Esophagus squamous epithelium (tissue), 4 donors: ENCODE measurements around the gene VAMP2.

ENCODE experiments used
- POLR2A ChIP-seq, 4 donors: fragments of 450-650 bp; IDR thresholded peaks; one replicate each; pipeline ENCODE4 v1.6.1; 2017; ENCODE audit warnings: antibody characterized with exemption in 4 of 4, mild to moderate bottlenecking in 4 of 4, moderate library complexity in 3 of 4
- TF ChIP-seq, protein P1 (sequence below), 6 experiments: fragments of 450-650 bp in 4 of 6; fragments of 200-600 bp in 2 of 6; sonication (generic) in 2 of 6; IDR thresholded peaks; one replicate each; pipeline ENCODE4 v1.5.1; 2016 to 2019; ENCODE audit warnings: antibody characterized with exemption in 6 of 6, mild to moderate bottlenecking in 4 of 6, moderate library complexity in 4 of 6

- no peak for TF ChIP-seq POLR2A (IDR thresholded peaks at IDR 0.05)
- TF ChIP-seq, protein P1, sequence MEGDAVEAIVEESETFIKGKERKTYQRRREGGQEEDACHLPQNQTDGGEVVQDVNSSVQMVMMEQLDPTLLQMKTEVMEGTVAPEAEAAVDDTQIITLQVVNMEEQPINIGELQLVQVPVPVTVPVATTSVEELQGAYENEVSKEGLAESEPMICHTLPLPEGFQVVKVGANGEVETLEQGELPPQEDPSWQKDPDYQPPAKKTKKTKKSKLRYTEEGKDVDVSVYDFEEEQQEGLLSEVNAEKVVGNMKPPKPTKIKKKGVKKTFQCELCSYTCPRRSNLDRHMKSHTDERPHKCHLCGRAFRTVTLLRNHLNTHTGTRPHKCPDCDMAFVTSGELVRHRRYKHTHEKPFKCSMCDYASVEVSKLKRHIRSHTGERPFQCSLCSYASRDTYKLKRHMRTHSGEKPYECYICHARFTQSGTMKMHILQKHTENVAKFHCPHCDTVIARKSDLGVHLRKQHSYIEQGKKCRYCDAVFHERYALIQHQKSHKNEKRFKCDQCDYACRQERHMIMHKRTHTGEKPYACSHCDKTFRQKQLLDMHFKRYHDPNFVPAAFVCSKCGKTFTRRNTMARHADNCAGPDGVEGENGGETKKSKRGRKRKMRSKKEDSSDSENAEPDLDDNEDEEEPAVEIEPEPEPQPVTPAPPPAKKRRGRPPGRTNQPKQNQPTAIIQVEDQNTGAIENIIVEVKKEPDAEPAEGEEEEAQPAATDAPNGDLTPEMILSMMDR (IDR thresholded peaks at IDR 0.05): no peak
Measured at GRCh38 chr17:8154608-8155155, 8.1 kb downstream of the VAMP2 start.
